HEK293 (cell line): ENCODE results near the gene EFCAB9.

Source experiments
- CTCF ChIP-seq: fragments of 450-650 bp; formaldehyde crosslinking; IDR thresholded peaks from 2 replicates; pipeline ENCODE4 v1.5.1; 2016; ENCODE audit warnings: missing biosample characterization, missing genetic modification characterization
- PRDM2 ChIP-seq: fragments of 450-650 bp; formaldehyde crosslinking; IDR thresholded peaks from 2 replicates; pipeline ENCODE4 v1.5.1; 2016; ENCODE audit warnings: missing biosample characterization, missing genetic modification characterization, borderline replicate concordance
- ZFP37 ChIP-seq: fragments of 450-650 bp; formaldehyde crosslinking; IDR thresholded peaks from 2 replicates; pipeline ENCODE4 v1.5.1; 2016; ENCODE audit warnings: missing biosample characterization, missing genetic modification characterization
- ZNF544 ChIP-seq: fragments of 450-650 bp; formaldehyde crosslinking; IDR thresholded peaks from 2 replicates; pipeline ENCODE4 v1.5.0; 2017; ENCODE audit warnings: missing biosample characterization, missing genetic modification characterization
- ZNF785 ChIP-seq: fragments of 450-650 bp; formaldehyde crosslinking; IDR thresholded peaks from 2 replicates; pipeline ENCODE4 v1.5.1; 2016; ENCODE audit warnings: missing biosample characterization, missing genetic modification characterization

- TF ChIP-seq ZFP37 (tag by site-specific recombination) (no peak), ZNF544 (tag by site-specific recombination) (no peak), ZNF785 (tag by site-specific recombination) (no peak), CTCF (tag by site-specific recombination) (no peak), PRDM2 (tag by site-specific recombination) (no peak)
These were observed 30.6 kb upstream of the EFCAB9 start for GRCh38 chr5:172163346-172163745.
